ENCODE measurements around the gene PLIN1. TPM values are rescaled to one million over a fixed set of nuclear protein-coding genes. Genes with fewer than 3 reads are reported as not detected.
A peak's percentile ranks its signal among the peaks of the same experiment; 100 is the strongest.

Gene PLIN1
- total RNA-seq, 1 donor from 2014 or later = 0.14 TPM

DNA sequence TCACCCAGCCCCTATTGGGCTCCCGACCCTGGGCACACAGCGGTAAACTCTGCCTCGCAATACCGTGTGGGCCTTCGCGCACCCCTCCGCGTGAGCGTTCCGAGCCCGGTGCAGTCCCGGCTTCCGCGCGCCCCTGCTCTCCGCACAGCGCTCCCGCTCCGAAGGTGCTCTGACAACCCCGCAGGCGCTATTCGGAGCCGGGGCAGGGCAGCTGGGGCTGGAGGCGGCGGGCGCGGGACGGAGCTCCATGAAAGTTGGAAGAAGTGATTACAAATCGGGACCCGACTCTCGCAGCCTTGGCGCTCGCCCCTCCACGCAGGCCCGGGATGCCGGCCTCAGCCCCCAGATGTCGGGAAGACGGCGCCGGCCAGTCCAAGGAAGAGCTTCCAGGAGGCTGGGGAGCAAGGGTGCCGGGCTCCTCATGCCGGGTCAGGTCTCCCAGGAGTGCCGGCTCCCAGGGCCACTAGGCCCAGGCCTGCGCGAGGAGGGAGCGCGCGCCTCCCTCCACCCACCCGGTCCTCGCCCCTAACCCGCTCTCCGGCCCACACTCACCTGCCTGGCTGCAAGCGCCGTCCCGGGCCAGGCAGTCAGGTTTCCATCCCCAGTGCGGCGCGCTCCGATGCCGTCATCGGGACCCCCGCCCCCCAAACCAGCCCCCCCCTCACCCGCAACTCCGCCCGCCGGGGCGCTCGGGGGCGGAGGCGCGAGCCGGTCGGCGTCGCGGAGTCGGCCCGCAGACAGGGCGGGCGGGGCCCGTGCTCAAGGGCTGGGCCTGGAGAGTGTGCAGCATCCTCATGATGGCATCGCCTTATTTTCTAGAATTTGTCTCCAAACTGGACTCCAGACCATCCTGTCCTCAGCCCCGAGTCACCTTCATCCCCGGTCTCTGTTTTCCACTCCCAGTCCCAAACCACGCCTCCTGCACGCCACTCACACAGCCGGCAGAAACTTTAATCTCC, 24.0 kb downstream of the PLIN1 start, which contains the start of gene KIF7:
KIF7 (minus strand) TSS at position 621 of the 959 bp plus-strand sequence. CDS start 2,537 bp downstream, outside the sequence.
- H3K27ac Mint-ChIP-seq (ENCODE audit: unreplicated experiment) = no peak within 1 kb of the TSS
- peaks cover 5% of the 10 kb centered on the region for H3K36me3 Mint-ChIP-seq (ENCODE audit: low read depth, unreplicated experiment)
- peaks cover 2% of the 10 kb centered on the region for H3K9me3 Mint-ChIP-seq (ENCODE audit: unreplicated experiment)
- FAIRE-seq (no peak), DNase-seq (ENCODE audit: low read depth) (peak; percentile 33)
- peaks cover 5% of the 10 kb centered on the region for H3K4me1 Mint-ChIP-seq (ENCODE audit: low read depth, unreplicated experiment)
- peak within 1 kb of the TSS; percentile 94 for H2AFZ ChIP-seq (ENCODE audit: low read depth, low read length)
- TF ChIP-seq EZH2 (IDR thresholded peaks at IDR 0.05; ENCODE audit: insufficient read depth, low read length) = no peak
- TF ChIP-seq, protein P1, sequence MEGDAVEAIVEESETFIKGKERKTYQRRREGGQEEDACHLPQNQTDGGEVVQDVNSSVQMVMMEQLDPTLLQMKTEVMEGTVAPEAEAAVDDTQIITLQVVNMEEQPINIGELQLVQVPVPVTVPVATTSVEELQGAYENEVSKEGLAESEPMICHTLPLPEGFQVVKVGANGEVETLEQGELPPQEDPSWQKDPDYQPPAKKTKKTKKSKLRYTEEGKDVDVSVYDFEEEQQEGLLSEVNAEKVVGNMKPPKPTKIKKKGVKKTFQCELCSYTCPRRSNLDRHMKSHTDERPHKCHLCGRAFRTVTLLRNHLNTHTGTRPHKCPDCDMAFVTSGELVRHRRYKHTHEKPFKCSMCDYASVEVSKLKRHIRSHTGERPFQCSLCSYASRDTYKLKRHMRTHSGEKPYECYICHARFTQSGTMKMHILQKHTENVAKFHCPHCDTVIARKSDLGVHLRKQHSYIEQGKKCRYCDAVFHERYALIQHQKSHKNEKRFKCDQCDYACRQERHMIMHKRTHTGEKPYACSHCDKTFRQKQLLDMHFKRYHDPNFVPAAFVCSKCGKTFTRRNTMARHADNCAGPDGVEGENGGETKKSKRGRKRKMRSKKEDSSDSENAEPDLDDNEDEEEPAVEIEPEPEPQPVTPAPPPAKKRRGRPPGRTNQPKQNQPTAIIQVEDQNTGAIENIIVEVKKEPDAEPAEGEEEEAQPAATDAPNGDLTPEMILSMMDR (IDR thresholded peaks at IDR 0.05; ENCODE audit: insufficient read depth, low read depth, low read length) = no peak
- no peaks in the 10 kb centered on the region for H3K9me3 ChIP-seq (ENCODE audit: insufficient read depth, low read depth, low read length)
- peak within 1 kb of the TSS; percentile 85 for H3K9ac ChIP-seq (ENCODE audit: low read length)
- H3K79me2 ChIP-seq (ENCODE audit: insufficient read depth, low read length) = peaks cover 26% of the 10 kb centered on the region
- peak within 1 kb of the TSS; percentile 76 for H3K4me3 ChIP-seq (ENCODE audit: insufficient read depth, low read depth, low read length)
- H3K4me1 ChIP-seq (ENCODE audit: insufficient read depth, low read length) = peaks cover 5% of the 10 kb centered on the region
- peak within 1 kb of the TSS; percentile 90 for H3K4me3 Mint-ChIP-seq (ENCODE audit: unreplicated experiment)
- H3K27ac ChIP-seq (ENCODE audit: low read depth, low read length) = peak within 1 kb of the TSS; percentile 26
- H3K36me3 ChIP-seq (ENCODE audit: insufficient read depth, low read length) = no peaks in the 10 kb centered on the region
- no peaks in the 10 kb centered on the region for H3K27me3 ChIP-seq (ENCODE audit: insufficient read depth, low read length)
- peaks cover 17% of the 10 kb centered on the region for H4K20me1 ChIP-seq (ENCODE audit: insufficient read depth, low read length)
- H3K27me3 Mint-ChIP-seq (ENCODE audit: low read depth, unreplicated experiment) = peaks cover 16% of the 10 kb centered on the region
- peak within 1 kb of the TSS; percentile 100 for H3K4me2 ChIP-seq (ENCODE audit: low read length)

GRCh38 chr15:89654301-89654761, 24.8 kb downstream of the PLIN1 start:
- peak overlapping the region; percentile 94 for H2AFZ ChIP-seq (ENCODE audit: low read depth, low read length)
- DNase-seq (ENCODE audit: low read depth) = peak; percentile 20
- peak overlapping the region; percentile 90 for H3K4me3 Mint-ChIP-seq (ENCODE audit: unreplicated experiment)

More at GRCh38 chr15:89654301-89654761, 24.8 kb downstream of the PLIN1 start:
- Histone ChIP-seq H3K36me3 (ENCODE audit: insufficient read depth, low read length) (no peaks in the 10 kb centered on the region), H3K9me3 (ENCODE audit: insufficient read depth, low read depth, low read length) (no peaks in the 10 kb centered on the region), H3K4me1 (ENCODE audit: insufficient read depth, low read length) (peaks cover 5% of the 10 kb centered on the region), H3K9ac (ENCODE audit: low read length) (peak overlapping the region; percentile 85), H3K4me3 (ENCODE audit: insufficient read depth, low read depth, low read length) (peak overlapping the region; percentile 76), H3K27me3 (ENCODE audit: insufficient read depth, low read length) (no peaks in the 10 kb centered on the region), H4K20me1 (ENCODE audit: insufficient read depth, low read length) (peaks cover 22% of the 10 kb centered on the region), H3K4me2 (ENCODE audit: low read length) (peak overlapping the region; percentile 100), H3K27ac (ENCODE audit: low read depth, low read length) (no peak overlapping the region), H3K79me2 (ENCODE audit: insufficient read depth, low read length) (peaks cover 26% of the 10 kb centered on the region)
- H3K4me1 Mint-ChIP-seq (ENCODE audit: low read depth, unreplicated experiment) = peaks cover 5% of the 10 kb centered on the region
- H3K9me3 Mint-ChIP-seq (ENCODE audit: unreplicated experiment) = peaks cover 2% of the 10 kb centered on the region
- TF ChIP-seq EZH2 (IDR thresholded peaks at IDR 0.05; ENCODE audit: insufficient read depth, low read length) = no peak
- TF ChIP-seq, protein P1 (IDR thresholded peaks at IDR 0.05; ENCODE audit: insufficient read depth, low read depth, low read length) = no peak
- H3K27ac Mint-ChIP-seq (ENCODE audit: unreplicated experiment) = no peak overlapping the region
- peaks cover 16% of the 10 kb centered on the region for H3K27me3 Mint-ChIP-seq (ENCODE audit: low read depth, unreplicated experiment)
- FAIRE-seq = no peak
- peaks cover 7% of the 10 kb centered on the region for H3K36me3 Mint-ChIP-seq (ENCODE audit: low read depth, unreplicated experiment)
